NCI-H1105 treated with DMSO at 0.1 percent for 48 hours (cell line): ENCODE results near the gene RUNX1.
"Not testable (repeated sequence)": the region's sequence is repeated elsewhere in the genome, so short reads cannot be mapped to it uniquely, and the experiment has no call there.

Experiments
- DNase-seq: peaks from one replicate; lab custom pipeline; 2025; lab: John Stamatoyannopoulos, UW

The RUNX1 gene

GRCh38 chr21:35016517-35017188 is 32.4 kb downstream of the RUNX1 start:
- no peak for DNase-seq

- DNase-seq: no peak
Observed at GRCh38 chr21:35016071-35016470, 33.0 kb downstream of the RUNX1 start.

- DNase-seq: no peak
Observed at GRCh38 chr21:35015435-35016024, 33.6 kb downstream of the RUNX1 start.

- no peak for DNase-seq
Observed at GRCh38 chr21:35014302-35015041, 34.6 kb downstream of the RUNX1 start.

GRCh38 chr21:35011681-35012080 is 37.4 kb downstream of the RUNX1 start:
- no peak for DNase-seq

GRCh38 chr21:35010447-35010846 is 38.7 kb downstream of the RUNX1 start:
- DNase-seq: no peak

- DNase-seq: no peak
Observed at GRCh38 chr21:35007348-35007747, 41.8 kb downstream of the RUNX1 start.

GRCh38 chr21:35006771-35007170 is 42.3 kb downstream of the RUNX1 start:
- no peak for DNase-seq

GRCh38 chr21:35006248-35006647 is 42.9 kb downstream of the RUNX1 start:
- no peak for DNase-seq

- no peak for DNase-seq
Observed at GRCh38 chr21:35005560-35006224, 43.4 kb downstream of the RUNX1 start.

GRCh38 chr21:35005077-35005476 is 44.0 kb downstream of the RUNX1 start:
- no peak for DNase-seq

GRCh38 chr21:35004314-35004713 is 44.8 kb downstream of the RUNX1 start:
- DNase-seq: no peak

- no peak for DNase-seq
Observed at GRCh38 chr21:35002879-35003722, 46.0 kb downstream of the RUNX1 start.

- no peak for DNase-seq
Observed at GRCh38 chr21:34999397-34999941, 49.6 kb downstream of the RUNX1 start.

GRCh38 chr21:34998176-34998575 is 50.9 kb downstream of the RUNX1 start:
- no peak for DNase-seq

GRCh38 chr21:34997294-34997693 is 51.8 kb downstream of the RUNX1 start:
- no peak for DNase-seq

GRCh38 chr21:34996304-34997101 is 52.6 kb downstream of the RUNX1 start:
- DNase-seq: no peak

- DNase-seq: no peak
Observed at GRCh38 chr21:34995979-34996303, 53.2 kb downstream of the RUNX1 start.

GRCh38 chr21:34994766-34995631 is 54.1 kb downstream of the RUNX1 start:
- no peak for DNase-seq

GRCh38 chr21:34993521-34993921 is 55.6 kb downstream of the RUNX1 start:
- DNase-seq: not testable (repeated sequence)
